ENCODE data around the gene MFAP1.

- TF ChIP-seq RAD21 (IDR thresholded peaks at IDR 0.05): no peak
- TF ChIP-seq CTCF (IDR thresholded peaks at IDR 0.05; ENCODE audit: low read depth, low read length, missing input control): no peak
- peak in 1 of 2 donors; percentile 26 for TF ChIP-seq RXRA (IDR thresholded peaks at IDR 0.05)
- TF ChIP-seq JUND (IDR thresholded peaks at IDR 0.05): peak in 1 of 2 donors; percentile 83
- TF ChIP-seq SP1 (IDR thresholded peaks at IDR 0.05): peak; percentile 78
- peak; percentile 9 for TF ChIP-seq FOXA1 (IDR thresholded peaks at IDR 0.05)
- TF ChIP-seq MAX (IDR thresholded peaks at IDR 0.05): peak; percentile 75
- peak; percentile 92 for TF ChIP-seq REST (IDR thresholded peaks at IDR 0.05)
- no peak for TF ChIP-seq ZBTB33 (IDR thresholded peaks at IDR 0.05)
- peak; percentile 88 for TF ChIP-seq YY1 (IDR thresholded peaks at IDR 0.05)
- TF ChIP-seq HNF4G (IDR thresholded peaks at IDR 0.05): no peak
Observed at GRCh38 chr15:43791993-43792760, 32.3 kb downstream of the MFAP1 start, which contains the start of gene SERF2.

All from liver (tissue), 3 donors.